Thyroid gland (tissue), 4 donors: ENCODE measurements around the gene FGL2. TPM values are rescaled to one million over a fixed set of nuclear protein-coding genes. Genes with fewer than 3 reads are reported as not detected.
"Not testable (repeated sequence)": the region's sequence is repeated elsewhere in the genome, so short reads cannot be mapped to it uniquely, and the experiment has no call there.

Source experiments
- DNase-seq, 2 donors: peaks; one replicate each; pipeline ENCODE4 v3.0.0-alpha.2; 2019
- H3K27ac ChIP-seq, 3 donors: fragments of 200-600 bp; sonication (generic); 1 replicate in 2 of 3; 2 replicates in 1 of 3; pipeline ENCODE4 v1.5.1; 2016 to 2019; ENCODE audit warnings: mild to moderate bottlenecking in 1 of 3, moderate library complexity in 1 of 3
- H3K27me3 ChIP-seq: fragments of 200-600 bp; sonication (generic); one replicate; pipeline ENCODE4 v1.5.1; 2019
- H3K36me3 ChIP-seq, 2 donors: fragments of 200-600 bp; sonication (generic); one replicate each; pipeline ENCODE4 v1.5.1; 2016 to 2019
- H3K4me1 ChIP-seq, 2 donors: fragments of 200-600 bp; sonication (generic); one replicate each; pipeline ENCODE4 v1.5.1; 2017 to 2019
- H3K4me3 ChIP-seq, 3 donors: fragments of 200-600 bp; sonication (generic); replicated peaks in 1 of 3; 1 replicate in 2 of 3; 2 replicates in 1 of 3; pipeline ENCODE4 v1.5.1; 2016; ENCODE audit warnings: mild to moderate bottlenecking in 1 of 3
- H3K9me3 ChIP-seq: fragments of 200-600 bp; sonication (generic); one replicate; pipeline ENCODE4 v1.5.1; 2017
- POLR2A ChIP-seq, 2 donors: fragments of 450-650 bp; IDR thresholded peaks; one replicate each; pipeline ENCODE4 v1.6.1; 2017; ENCODE audit warnings: antibody characterized with exemption in 2 of 2, mild to moderate bottlenecking in 2 of 2, moderate library complexity in 1 of 2
- WGBS, 2 donors: methylation state at CpG; one replicate each; pipeline ENCODE4 v1.1.5; 2017; 5-methylcytosine and 5-hydroxymethylcytosine counted together
- intact Hi-C: fragments of 100-400 bp; cut with DNase I; formaldehyde crosslinking; loops from one replicate; pipeline ENCODE4 v1.15.1; 2023
- total RNA-seq, 4 donors: library from RNA; depleted of rRNA; stranded (reverse); fragments of >200 nt; gene quantifications; one replicate each; pipeline ENCODE4 v1.2.3, GENCODE V29; 2016
- TF ChIP-seq, protein P1 (sequence below), 6 experiments: fragments of 200-600 bp in 3 of 6; fragments of 450-650 bp in 3 of 6; sonication (generic) in 3 of 6; IDR thresholded peaks; one replicate each; pipeline ENCODE4 v1.5.1; 2016 to 2019; ENCODE audit warnings: antibody characterized with exemption in 6 of 6, mild to moderate bottlenecking in 2 of 6, inconsistent platforms in 1 of 6, moderate library complexity in 1 of 6

Gene FGL2
- total RNA-seq, 4 donors from 2014 or later = 19.9 to 66.5 (median 38.3) TPM

DNA sequence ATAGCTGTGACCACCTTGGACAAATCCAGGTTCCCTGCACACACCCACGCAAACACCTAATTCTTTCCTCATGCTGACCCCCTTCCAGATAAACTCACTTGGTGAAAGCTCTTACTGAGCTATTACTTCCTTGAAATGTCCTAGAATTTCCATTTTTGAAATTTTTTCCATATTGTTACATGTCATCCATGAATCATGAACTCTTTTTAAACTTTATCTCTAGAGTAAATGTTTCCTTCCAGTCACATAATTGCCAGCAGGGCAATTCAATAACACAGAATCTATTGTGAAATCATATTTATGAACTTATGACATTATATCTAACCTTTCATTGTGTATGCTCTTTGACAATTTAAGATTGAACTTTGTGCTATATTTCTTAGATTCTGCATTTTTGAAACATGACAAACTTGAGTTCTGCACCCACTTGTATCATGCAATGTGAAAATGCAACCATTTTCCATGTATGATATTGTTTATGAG, 26.8 kb upstream of the FGL2 start:
- TF ChIP-seq POLR2A (IDR thresholded peaks at IDR 0.05) = no peak
- TF ChIP-seq, protein P1, sequence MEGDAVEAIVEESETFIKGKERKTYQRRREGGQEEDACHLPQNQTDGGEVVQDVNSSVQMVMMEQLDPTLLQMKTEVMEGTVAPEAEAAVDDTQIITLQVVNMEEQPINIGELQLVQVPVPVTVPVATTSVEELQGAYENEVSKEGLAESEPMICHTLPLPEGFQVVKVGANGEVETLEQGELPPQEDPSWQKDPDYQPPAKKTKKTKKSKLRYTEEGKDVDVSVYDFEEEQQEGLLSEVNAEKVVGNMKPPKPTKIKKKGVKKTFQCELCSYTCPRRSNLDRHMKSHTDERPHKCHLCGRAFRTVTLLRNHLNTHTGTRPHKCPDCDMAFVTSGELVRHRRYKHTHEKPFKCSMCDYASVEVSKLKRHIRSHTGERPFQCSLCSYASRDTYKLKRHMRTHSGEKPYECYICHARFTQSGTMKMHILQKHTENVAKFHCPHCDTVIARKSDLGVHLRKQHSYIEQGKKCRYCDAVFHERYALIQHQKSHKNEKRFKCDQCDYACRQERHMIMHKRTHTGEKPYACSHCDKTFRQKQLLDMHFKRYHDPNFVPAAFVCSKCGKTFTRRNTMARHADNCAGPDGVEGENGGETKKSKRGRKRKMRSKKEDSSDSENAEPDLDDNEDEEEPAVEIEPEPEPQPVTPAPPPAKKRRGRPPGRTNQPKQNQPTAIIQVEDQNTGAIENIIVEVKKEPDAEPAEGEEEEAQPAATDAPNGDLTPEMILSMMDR (IDR thresholded peaks at IDR 0.05) = no peak
- Histone ChIP-seq H3K9me3 (no peaks in the 10 kb centered on the region), H3K27ac (no peak overlapping the region), H3K4me1 (peaks cover 0 to 3% of the 10 kb centered on the region in 2 donors), H3K27me3 (no peaks in the 10 kb centered on the region), H3K4me3 (no peak overlapping the region), H3K36me3 (no peaks in the 10 kb centered on the region)
- whole genome bisulfite sequencing, 2 donors = 89 to 91% methylated on average over 1 of the region's 1 CpG
- no peak for DNase-seq
- intact Hi-C loops = no loop called here

DNA sequence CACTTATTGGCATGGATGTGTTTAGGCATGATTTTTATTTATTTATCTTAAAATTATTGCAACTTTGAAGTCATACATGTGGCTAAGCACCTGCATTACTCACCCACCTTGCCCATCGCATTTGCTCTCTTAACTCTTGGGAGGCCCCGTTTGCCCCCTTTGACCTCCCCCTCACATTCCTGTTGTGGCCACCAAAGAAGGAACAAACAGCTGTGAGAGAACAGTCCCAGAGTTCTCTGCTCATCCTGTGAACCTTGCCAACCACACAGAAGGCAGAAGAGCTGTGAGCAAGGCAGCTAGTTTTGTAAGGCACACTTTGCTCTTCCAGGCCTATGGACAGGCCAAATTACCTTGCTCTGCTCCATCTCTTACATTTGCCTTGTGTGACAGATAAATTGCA, 23.6 kb upstream of the FGL2 start:
- 80 to 93% methylated on average over 2 of the region's 2 CpGs for WGBS, 2 donors

DNA sequence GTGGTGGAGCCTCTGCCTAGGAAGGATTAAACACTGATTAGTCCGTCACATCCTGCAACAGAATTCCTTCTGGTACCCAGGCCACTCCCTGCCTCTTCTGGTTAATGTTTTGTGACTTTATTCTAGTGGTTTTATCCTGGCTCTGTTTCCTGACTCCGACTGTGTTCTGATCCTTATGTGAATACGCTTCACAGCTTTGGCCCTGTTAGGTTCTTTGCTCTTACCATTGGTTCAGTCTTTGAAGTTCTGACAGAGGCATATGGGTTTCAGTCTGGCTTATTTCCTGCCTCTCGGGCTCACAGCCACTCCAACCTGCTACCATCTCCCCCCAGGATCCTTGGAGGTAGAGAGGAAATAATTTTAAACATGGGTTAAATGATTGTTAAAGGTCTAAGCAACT, 23.2 kb upstream of the FGL2 start:
- Histone ChIP-seq H3K4me3 (no peak overlapping the region), H3K36me3 (no peaks in the 10 kb centered on the region), H3K9me3 (no peaks in the 10 kb centered on the region), H3K4me1 (peaks cover 0 to 3% of the 10 kb centered on the region in 2 donors), H3K27ac (no peak overlapping the region), H3K27me3 (no peaks in the 10 kb centered on the region)
- intact Hi-C loops = no loop called here
- DNase-seq = no peak
- 84 to 94% methylated on average over 4 of the region's 4 CpGs for WGBS, 2 donors
- no peak for TF ChIP-seq POLR2A (IDR thresholded peaks at IDR 0.05)
- TF ChIP-seq, protein P1 (IDR thresholded peaks at IDR 0.05) = no peak

More for the DNA sequence above, 23.6 kb upstream of the FGL2 start:
- H3K4me3 ChIP-seq = no peak overlapping the region
- H3K27me3 ChIP-seq = no peaks in the 10 kb centered on the region
- DNase-seq = no peak
- no peaks in the 10 kb centered on the region for H3K9me3 ChIP-seq
- intact Hi-C loops = no loop called here
- H3K27ac ChIP-seq = no peak overlapping the region
- H3K36me3 ChIP-seq = no peaks in the 10 kb centered on the region
- H3K4me1 ChIP-seq = peaks cover 0 to 3% of the 10 kb centered on the region in 2 donors
- no peak for TF ChIP-seq POLR2A (IDR thresholded peaks at IDR 0.05)
- TF ChIP-seq, protein P1 (IDR thresholded peaks at IDR 0.05) = no peak

DNA sequence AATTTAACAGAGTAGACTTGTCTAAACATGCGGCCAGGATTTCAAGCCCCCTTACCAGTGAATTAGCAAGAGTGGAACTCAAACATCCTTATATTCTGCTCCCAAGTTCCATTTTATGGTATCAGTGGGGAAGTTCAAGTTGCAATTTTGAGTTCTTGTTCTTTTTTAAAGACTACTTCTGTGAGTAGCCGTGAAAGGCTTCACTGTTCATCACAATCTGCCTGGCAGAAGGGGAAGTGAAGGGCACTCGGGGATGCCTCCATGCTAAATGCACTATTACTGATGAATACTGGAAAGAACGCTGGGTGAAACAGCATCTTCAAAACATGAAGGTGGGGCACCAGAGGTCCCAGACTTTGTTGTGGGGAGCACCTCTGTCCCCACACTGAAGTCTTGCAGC, 22.4 kb upstream of the FGL2 start:
- Histone ChIP-seq H3K4me3 (no peak overlapping the region), H3K9me3 (no peaks in the 10 kb centered on the region), H3K27ac (no peak overlapping the region), H3K36me3 (no peaks in the 10 kb centered on the region), H3K4me1 (peaks cover 0 to 3% of the 10 kb centered on the region in 2 donors), H3K27me3 (no peaks in the 10 kb centered on the region)
- DNase-seq = no peak
- 94 to 95% methylated on average over 4 of the region's 4 CpGs for WGBS, 2 donors
- TF ChIP-seq POLR2A (IDR thresholded peaks at IDR 0.05) = no peak
- TF ChIP-seq, protein P1 (IDR thresholded peaks at IDR 0.05) = no peak
- intact Hi-C loops = no loop called here

DNA sequence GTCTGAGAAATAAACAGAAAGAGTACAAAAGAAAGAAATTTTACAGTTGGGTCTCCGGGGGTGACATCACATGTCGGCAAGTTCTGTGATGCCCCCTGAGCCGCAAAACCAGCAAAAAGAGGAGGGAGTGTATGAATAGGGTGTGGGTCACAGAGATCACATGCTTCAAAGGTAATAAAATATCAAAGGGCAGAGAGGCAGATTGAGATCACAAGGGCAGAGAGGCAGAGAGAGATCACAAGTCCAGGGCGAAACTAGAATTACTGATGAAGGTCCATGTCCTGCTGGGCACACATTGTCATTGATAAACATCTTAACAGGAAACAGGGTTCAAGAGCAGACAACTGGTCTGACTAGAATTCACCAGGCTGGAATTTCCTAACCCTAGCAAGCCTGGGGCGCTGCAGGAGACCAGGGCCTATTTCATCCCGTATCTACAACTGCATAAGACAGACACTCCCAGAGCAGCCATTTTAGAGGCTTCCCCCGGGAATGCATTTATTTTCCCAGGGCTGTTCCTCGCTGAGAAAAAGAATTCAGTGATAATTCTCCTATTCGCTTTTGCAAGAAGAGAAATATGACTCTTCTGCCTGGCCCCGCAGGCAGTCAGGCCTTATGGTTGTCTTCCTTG, 20.2 kb upstream of the FGL2 start:
- H3K9me3 ChIP-seq, H3K27me3 ChIP-seq, intact Hi-C loops, H3K4me3 ChIP-seq, H3K36me3 ChIP-seq, H3K4me1 ChIP-seq, DNase-seq, H3K27ac ChIP-seq: not testable (repeated sequence)
- WGBS, 2 donors = 97 to 98% methylated on average over 10 of the region's 10 CpGs
